HepG2 (cell line): ENCODE data around the gene PLXNB2. TPM values are rescaled to one million over a fixed set of nuclear protein-coding genes. Genes with fewer than 3 reads are reported as not detected.

Experiments used
- AHR ChIP-seq: IDR thresholded peaks from 2 replicates; pipeline ENCODE4 v1.6.1; 2018; ENCODE audit warnings: missing genetic modification reagents, missing compliant biosample characterization
- AKAP8 ChIP-seq: sonication (generic); formaldehyde crosslinking; IDR thresholded peaks from 2 replicates; pipeline ENCODE4 v1.5.1; 2020; ENCODE audit warnings: mild to moderate bottlenecking, missing genetic modification reagents
- CENPBD1 ChIP-seq: sonication (generic); formaldehyde crosslinking; IDR thresholded peaks from 2 replicates; pipeline ENCODE4 v1.8.0; 2022; ENCODE audit warnings: missing genetic modification reagents, low read depth, mild to moderate bottlenecking, borderline replicate concordance
- DRAP1 ChIP-seq: IDR thresholded peaks from 2 replicates; pipeline ENCODE4 v1.6.1; 2016; ENCODE audit warnings: missing genetic modification reagents, missing compliant biosample characterization
- GATAD2A ChIP-seq: IDR thresholded peaks from 2 replicates; pipeline ENCODE4 v1.6.1; 2016
- HDAC1 ChIP-seq: sonication (generic); formaldehyde crosslinking; IDR thresholded peaks from 2 replicates; pipeline ENCODE4 v1.5.1; 2020; ENCODE audit warnings: mild to moderate bottlenecking, missing genetic modification reagents
- KDM6A ChIP-seq: IDR thresholded peaks from 2 replicates; pipeline ENCODE4 v1.6.1; 2016; ENCODE audit warnings: low read depth
- MTF1 ChIP-seq: sonication (generic); formaldehyde crosslinking; IDR thresholded peaks from 2 replicates; pipeline ENCODE4 v1.5.0; 2020; ENCODE audit warnings: missing genetic modification reagents
- PATZ1 ChIP-seq: sonication (generic); formaldehyde crosslinking; IDR thresholded peaks from 2 replicates; pipeline ENCODE4 v1.4.0; 2020; ENCODE audit warnings: missing genetic modification reagents
- PRPF4 ChIP-seq: fragments of 200-400 bp; formaldehyde crosslinking; IDR thresholded peaks from 2 replicates; pipeline ENCODE4 v1.6.1; 2016; ENCODE audit warnings: low read length, low read depth; ENCODE audit not compliant: poor library complexity, severe bottlenecking
- REL ChIP-seq: sonication (generic); formaldehyde crosslinking; conservative IDR thresholded peaks from 2 replicates; pipeline ENCODE4 v1.8.0; 2022; ENCODE audit warnings: mild to moderate bottlenecking, missing genetic modification reagents, moderate library complexity
- REST ChIP-seq, 2 experiments: IDR thresholded peaks; 2 replicates each; pipeline ENCODE4 v1.6.1; 2011 to 2012; ENCODE audit warnings: low read length in 2 of 2, borderline replicate concordance in 1 of 2, low read depth in 1 of 2, mild to moderate bottlenecking in 1 of 2, moderate library complexity in 1 of 2
- REXO4 ChIP-seq: sonication (generic); formaldehyde crosslinking; IDR thresholded peaks from 2 replicates; pipeline ENCODE4 v1.8.0; 2022; ENCODE audit warnings: missing genetic modification reagents, mild to moderate bottlenecking, borderline replicate concordance
- TFDP2 ChIP-seq: sonication (generic); formaldehyde crosslinking; IDR thresholded peaks from 2 replicates; pipeline ENCODE4 v1.4.0; 2020; ENCODE audit warnings: missing genetic modification reagents
- YY1 ChIP-seq: IDR thresholded peaks from 2 replicates; pipeline ENCODE4 v1.6.1; 2011; ENCODE audit warnings: low read length, low read depth, moderate library complexity, mild to moderate bottlenecking; ENCODE audit not compliant: insufficient read depth, insufficient replicate concordance
- ZNF17 ChIP-seq: sonication (generic); formaldehyde crosslinking; IDR thresholded peaks from 2 replicates; pipeline ENCODE4 v1.5.0; 2020; ENCODE audit warnings: mild to moderate bottlenecking, missing genetic modification reagents
- ZNF230 ChIP-seq: sonication (generic); formaldehyde crosslinking; IDR thresholded peaks from 2 replicates; pipeline ENCODE4 v1.4.0; 2020; ENCODE audit warnings: mild to moderate bottlenecking, missing genetic modification reagents
- ZNF263 ChIP-seq: sonication (generic); formaldehyde crosslinking; IDR thresholded peaks from 2 replicates; pipeline ENCODE4 v1.4.0; 2020; ENCODE audit warnings: missing genetic modification reagents
- ZNF274 ChIP-seq: sonication (generic); formaldehyde crosslinking; IDR thresholded peaks from 2 replicates; pipeline ENCODE4 v1.5.1; 2020; ENCODE audit warnings: mild to moderate bottlenecking, missing genetic modification reagents
- ZNF7 ChIP-seq: IDR thresholded peaks from 2 replicates; pipeline ENCODE4 v1.6.1; 2016; ENCODE audit warnings: missing biosample characterization, missing genetic modification reagents
- ZNF768 ChIP-seq: sonication (generic); formaldehyde crosslinking; IDR thresholded peaks from 2 replicates; pipeline ENCODE4 v1.4.0; 2020; ENCODE audit warnings: missing genetic modification reagents
- ZSCAN25 ChIP-seq: sonication (generic); formaldehyde crosslinking; IDR thresholded peaks from 2 replicates; pipeline ENCODE4 v1.8.0; 2022; ENCODE audit warnings: mild to moderate bottlenecking, missing genetic modification reagents
- polyA plus RNA-seq, 8 experiments: library from polyadenylated mRNA; depleted of rRNA in 3 of 8; stranded (reverse) in 7 of 8; unstranded in 1 of 8; fragments of >200 nt; fragmentation: Illumina TruSeq in 4 of 8; extraction: Trizol in 4 of 8; gene quantifications; 2 replicates each; pipeline versions ENCODE4 v1.2.1 to v1.2.3, GENCODE V29; 2011 to 2016; ENCODE audit warnings: low read depth in 4 of 8, missing spikeins in 1 of 8, mixed read lengths in 1 of 8; ENCODE audit not compliant: insufficient read depth in 1 of 8
- total RNA-seq, 5 experiments: library from RNA; depleted of rRNA; stranded (reverse); fragments of >200 nt; fragmentation: Illumina TruSeq; extraction: Trizol; gene quantifications; 2 replicates each; pipeline ENCODE4 v1.2.3, GENCODE V29; 2016; ENCODE audit warnings: low read depth in 1 of 5

PLXNB2 gene
- total and polyA plus RNA-seq, 2 of the 13 experiments (the other 11 are each of a cell fraction or from before 2014, with no cell fraction given): 32.6 to 68.9 TPM

GRCh38 chr22:50250555-50251476, 56.6 kb downstream of the PLXNB2 start, which contains the start of gene HDAC10 (continued):
- TF ChIP-seq TFDP2 (CRISPR knock-in tag) (peak; percentile 61; the same call in 1 of the 2 replicates), PATZ1 (CRISPR knock-in tag) (peak; percentile 13; the same call in 1 of the 2 replicates), ZNF263 (CRISPR knock-in tag) (no peak), KDM6A (CRISPR knock-in tag) (no peak), ZSCAN25 (CRISPR knock-in tag) (0 out of 2 replicates have a peak, but pooled peaks have one; percentile 22), ZNF17 (CRISPR knock-in tag) (no peak), REL (CRISPR knock-in tag) (no peak), MTF1 (no peak), REXO4 (CRISPR knock-in tag) (no peak), GATAD2A (CRISPR knock-in tag) (no peak), ZNF230 (CRISPR knock-in tag) (peak; percentile 60; the same call in 1 of the 2 replicates), AKAP8 (CRISPR knock-in tag) (peak; percentile 100), AHR (CRISPR knock-in tag) (0 out of 2 replicates have a peak, but pooled peaks have one; percentile 41), ZNF274 (CRISPR knock-in tag) (no peak; the same call in 1 of the 2 replicates), DRAP1 (CRISPR knock-in tag) (no peak; the same call in 1 of the 2 replicates), PRPF4 (no peak), ZNF768 (peak; percentile 50; the same call in 1 of the 2 replicates), CENPBD1 (CRISPR knock-in tag) (no peak), HDAC1 (CRISPR knock-in tag) (peak; percentile 66), REST (IDR thresholded peaks at IDR 0.05; ENCODE audit: borderline replicate concordance in 1 of 2, low read depth in 1 of 2, low read length in 2 of 2) (no peak), ZNF7 (CRISPR knock-in tag) (no peak), YY1 (peak; percentile 58)
